Lower leg skin (tissue), 3 donors: ENCODE results near the gene KRT7.

Experiments used
- POLR2A ChIP-seq, 2 donors: fragments of 450-650 bp; IDR thresholded peaks; one replicate each; pipeline ENCODE4 v1.6.1; 2016 to 2017; ENCODE audit warnings: antibody characterized with exemption in 2 of 2, mild to moderate bottlenecking in 1 of 2, moderate library complexity in 1 of 2
- TF ChIP-seq, protein P1 (sequence below), 3 donors: fragments of 450-650 bp; IDR thresholded peaks; one replicate each; pipeline ENCODE4 v1.5.1; 2016; ENCODE audit warnings: antibody characterized with exemption in 3 of 3, mild to moderate bottlenecking in 3 of 3, moderate library complexity in 2 of 3

DNA sequence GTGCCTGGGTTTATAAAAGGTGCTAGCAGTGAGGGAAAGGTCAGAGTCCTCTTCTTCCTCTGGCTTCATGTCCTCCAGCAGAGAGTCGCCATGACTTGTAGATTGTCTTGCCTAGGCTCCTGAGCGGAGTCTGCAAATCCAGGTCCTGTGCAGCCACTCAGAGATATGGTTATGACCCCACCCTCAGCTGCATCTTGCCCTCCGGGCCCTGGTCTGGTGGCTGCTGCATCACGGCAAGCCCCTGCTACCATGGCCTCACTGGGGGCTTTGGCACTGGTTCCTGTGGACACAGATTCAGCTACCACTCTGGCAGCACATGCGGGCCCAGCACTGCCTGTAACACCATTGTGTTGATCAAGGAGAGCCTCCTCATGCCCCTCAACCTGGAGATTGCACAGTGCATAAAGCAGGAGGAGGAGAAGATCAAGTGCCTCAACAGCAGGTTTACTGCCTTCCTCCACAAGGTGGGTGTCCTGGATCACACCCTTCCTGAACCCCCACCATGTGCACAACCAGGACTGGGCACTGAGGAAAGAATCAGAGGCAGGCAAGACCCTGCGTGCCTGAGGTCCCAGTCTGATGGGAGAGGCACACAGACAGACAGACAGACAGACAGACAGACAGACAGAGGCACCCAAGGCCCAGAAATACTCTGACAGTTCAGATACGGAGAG, 30.9 kb downstream of the KRT7 start:
- no peak for TF ChIP-seq POLR2A (IDR thresholded peaks at IDR 0.05)
- TF ChIP-seq, protein P1, sequence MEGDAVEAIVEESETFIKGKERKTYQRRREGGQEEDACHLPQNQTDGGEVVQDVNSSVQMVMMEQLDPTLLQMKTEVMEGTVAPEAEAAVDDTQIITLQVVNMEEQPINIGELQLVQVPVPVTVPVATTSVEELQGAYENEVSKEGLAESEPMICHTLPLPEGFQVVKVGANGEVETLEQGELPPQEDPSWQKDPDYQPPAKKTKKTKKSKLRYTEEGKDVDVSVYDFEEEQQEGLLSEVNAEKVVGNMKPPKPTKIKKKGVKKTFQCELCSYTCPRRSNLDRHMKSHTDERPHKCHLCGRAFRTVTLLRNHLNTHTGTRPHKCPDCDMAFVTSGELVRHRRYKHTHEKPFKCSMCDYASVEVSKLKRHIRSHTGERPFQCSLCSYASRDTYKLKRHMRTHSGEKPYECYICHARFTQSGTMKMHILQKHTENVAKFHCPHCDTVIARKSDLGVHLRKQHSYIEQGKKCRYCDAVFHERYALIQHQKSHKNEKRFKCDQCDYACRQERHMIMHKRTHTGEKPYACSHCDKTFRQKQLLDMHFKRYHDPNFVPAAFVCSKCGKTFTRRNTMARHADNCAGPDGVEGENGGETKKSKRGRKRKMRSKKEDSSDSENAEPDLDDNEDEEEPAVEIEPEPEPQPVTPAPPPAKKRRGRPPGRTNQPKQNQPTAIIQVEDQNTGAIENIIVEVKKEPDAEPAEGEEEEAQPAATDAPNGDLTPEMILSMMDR (IDR thresholded peaks at IDR 0.05), result no peak
